Kidney tubule cell (primary cell): ENCODE data around the gene ME2.
"Not testable (repeated sequence)": the region's sequence is repeated elsewhere in the genome, so short reads cannot be mapped to it uniquely, and the experiment has no call there.

Source experiments
- DNase-seq: peaks from one replicate; pipeline ENCODE4 v3.0.0-alpha.2; 2018; ENCODE audit warnings: low spot score

The ME2 gene

GRCh38 chr18:50878345-50879301 is at the start of gene ME2:
Gene ME2 (plus strand): TSS chr18:50879118. CDS start chr18:50895821, 16,703 bp downstream.
- peak; percentile 95 for DNase-seq

GRCh38 chr18:50829644-50830043 is 49.3 kb upstream of the ME2 start:
- DNase-seq: no peak

GRCh38 chr18:50830544-50830943 is 48.4 kb upstream of the ME2 start:
- no peak for DNase-seq

GRCh38 chr18:50832754-50833153 is 46.2 kb upstream of the ME2 start:
- DNase-seq: no peak

GRCh38 chr18:50833496-50833895 is 45.4 kb upstream of the ME2 start:
- DNase-seq: not testable (repeated sequence)

- peak; percentile 96 for DNase-seq
Measured at GRCh38 chr18:50836521-50836957, 42.4 kb upstream of the ME2 start.

GRCh38 chr18:50839341-50839740 is 39.6 kb upstream of the ME2 start:
- no peak for DNase-seq

- no peak for DNase-seq
Measured at GRCh38 chr18:50839996-50840395, 38.9 kb upstream of the ME2 start.

GRCh38 chr18:50842846-50843245 is 36.1 kb upstream of the ME2 start:
- DNase-seq: no peak

- peak; percentile 12 for DNase-seq
Measured at GRCh38 chr18:50844554-50844953, 34.4 kb upstream of the ME2 start.

- DNase-seq: no peak
Measured at GRCh38 chr18:50844960-50845359, 34.0 kb upstream of the ME2 start.

GRCh38 chr18:50847192-50847591 is 31.7 kb upstream of the ME2 start:
- peak; percentile 78 for DNase-seq

- no peak for DNase-seq
Measured at GRCh38 chr18:50848061-50848551, 30.8 kb upstream of the ME2 start.

GRCh38 chr18:50848991-50849390 is 29.9 kb upstream of the ME2 start:
- DNase-seq: no peak

GRCh38 chr18:50849419-50849821 is 29.5 kb upstream of the ME2 start:
- DNase-seq: no peak

GRCh38 chr18:50850307-50851065 is 28.4 kb upstream of the ME2 start:
- DNase-seq: no peak

- peak; percentile 95 for DNase-seq
Measured at GRCh38 chr18:50853863-50854271, 25.1 kb upstream of the ME2 start.

- no peak for DNase-seq
Measured at GRCh38 chr18:50855976-50856757, 22.8 kb upstream of the ME2 start.

- peak; percentile 50 for DNase-seq
Measured at GRCh38 chr18:50857166-50857565, 21.8 kb upstream of the ME2 start.

GRCh38 chr18:50857694-50858093 is 21.2 kb upstream of the ME2 start:
- no peak for DNase-seq

GRCh38 chr18:50859793-50860555 is 18.9 kb upstream of the ME2 start:
- DNase-seq: no peak
